Stimulated activated CD8-positive, alpha-beta memory T cell treated with anti-CD3 and anti-CD28 coated beads, Interleukin-4, amount 100 ng/mL, for 4 hours (primary cell): ENCODE data around the gene KCNH2.

Experiments used
- DNase-seq, 2 donors: peaks; one replicate each; pipeline ENCODE4 v3.0.0-alpha.2; 2020; ENCODE audit warnings: low read depth in 2 of 2, low spot score in 1 of 2

Gene KCNH2

GRCh38 chr7:150909200-150909995 is 68.7 kb downstream of the KCNH2 start:
- DNase-seq = no peak

- no peak for DNase-seq
Observed at GRCh38 chr7:150908173-150908572, 69.9 kb downstream of the KCNH2 start.

GRCh38 chr7:150904011-150904909 is 73.9 kb downstream of the KCNH2 start:
- no peak for DNase-seq

- DNase-seq = no peak
Observed at GRCh38 chr7:150903606-150904005, 74.5 kb downstream of the KCNH2 start.

GRCh38 chr7:150902078-150903033 is 75.8 kb downstream of the KCNH2 start:
- DNase-seq = no peak

- DNase-seq = no peak
Observed at GRCh38 chr7:150901160-150902035, 76.7 kb downstream of the KCNH2 start.

- no peak for DNase-seq
Observed at GRCh38 chr7:150900675-150901074, 77.4 kb downstream of the KCNH2 start.

- peak; percentile 48 to 72 for DNase-seq
Observed at GRCh38 chr7:150898475-150899011, 79.6 kb downstream of the KCNH2 start.

GRCh38 chr7:150897502-150898474 is 80.3 kb downstream of the KCNH2 start:
- DNase-seq = no peak

GRCh38 chr7:150896562-150897209 is 81.4 kb downstream of the KCNH2 start:
- DNase-seq = no peak

- no peak for DNase-seq
Observed at GRCh38 chr7:150895809-150896208, 82.3 kb downstream of the KCNH2 start.
